CD4-positive, alpha-beta T cell treated with Interleukin-15 for 4 hours (primary cell): ENCODE data around the gene RAMACL.

Experiments used
- DNase-seq: peaks from one replicate; pipeline ENCODE4 v3.0.0-alpha.2; 2020; ENCODE audit warnings: low spot score

Gene RAMACL

DNA sequence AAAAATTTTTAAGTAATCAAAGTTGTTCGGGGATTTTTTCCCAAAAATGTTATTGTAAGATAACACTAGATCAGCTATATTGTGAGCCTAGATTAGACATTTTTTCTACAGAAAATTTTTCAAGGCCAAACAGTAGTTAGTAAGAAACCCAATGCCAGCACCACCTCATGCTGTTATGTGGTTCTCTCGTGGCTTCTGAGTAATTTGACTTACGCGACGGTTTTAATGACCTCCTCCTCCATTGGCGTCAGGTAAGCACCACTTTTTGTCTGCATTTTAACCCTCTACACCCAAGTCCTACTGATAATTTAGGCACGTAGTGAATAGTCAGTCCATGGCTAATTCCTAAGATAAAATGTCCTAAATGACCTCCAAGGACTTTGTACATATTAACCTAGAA is 30.9 kb upstream of the RAMACL start:
- no peak for DNase-seq

- no peak for DNase-seq
Measured at GRCh38 chr6:166616261-166617238, 30.1 kb upstream of the RAMACL start.

GRCh38 chr6:166615059-166615770 is 28.7 kb upstream of the RAMACL start:
- DNase-seq = no peak

GRCh38 chr6:166614589-166614988 is 28.1 kb upstream of the RAMACL start:
- no peak for DNase-seq

GRCh38 chr6:166614171-166614583 is 27.7 kb upstream of the RAMACL start:
- DNase-seq = no peak

- DNase-seq = no peak
Measured at GRCh38 chr6:166613027-166613426, 26.5 kb upstream of the RAMACL start.

DNA sequence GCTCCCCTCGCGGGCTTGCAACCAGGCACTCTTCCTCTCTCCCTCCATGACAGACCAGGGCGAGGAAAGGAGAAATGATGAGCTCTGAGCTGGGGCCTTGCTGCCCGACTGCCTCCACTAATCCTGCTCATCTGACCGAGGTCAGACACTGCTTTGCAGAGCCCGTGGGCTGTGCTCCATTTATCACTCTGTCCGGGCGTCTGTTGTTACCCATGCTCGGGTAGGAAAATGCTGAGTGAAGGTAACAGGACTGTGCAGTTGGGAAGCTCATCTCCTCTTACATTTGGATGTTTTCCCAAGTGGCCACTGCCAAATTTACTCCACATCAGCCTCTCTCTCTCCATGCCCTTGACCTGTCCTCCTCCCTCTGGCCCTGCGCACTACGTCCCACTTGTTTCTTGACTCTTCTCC is 26.0 kb upstream of the RAMACL start:
- DNase-seq = no peak

- no peak for DNase-seq
Measured at GRCh38 chr6:166611631-166612030, 25.2 kb upstream of the RAMACL start.

DNA sequence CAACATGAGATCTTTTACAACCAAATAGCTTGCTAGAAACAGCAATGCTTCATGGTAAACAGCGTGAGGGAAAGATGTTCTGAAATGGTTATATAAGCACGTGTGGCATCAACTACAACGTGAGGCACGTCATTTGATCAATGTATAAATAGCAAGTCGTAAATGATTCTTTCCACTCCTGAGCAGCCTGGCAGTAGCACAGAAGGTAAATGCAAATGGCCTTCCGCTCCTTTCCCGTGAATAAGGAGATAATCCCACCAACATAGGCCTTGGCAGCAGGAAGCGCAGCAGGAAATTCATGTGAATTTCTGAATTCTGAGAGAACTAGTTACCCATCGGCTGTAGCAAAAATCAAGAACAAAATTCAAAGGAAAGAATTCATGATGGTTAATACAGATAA is 23.6 kb upstream of the RAMACL start:
- no peak for DNase-seq

DNA sequence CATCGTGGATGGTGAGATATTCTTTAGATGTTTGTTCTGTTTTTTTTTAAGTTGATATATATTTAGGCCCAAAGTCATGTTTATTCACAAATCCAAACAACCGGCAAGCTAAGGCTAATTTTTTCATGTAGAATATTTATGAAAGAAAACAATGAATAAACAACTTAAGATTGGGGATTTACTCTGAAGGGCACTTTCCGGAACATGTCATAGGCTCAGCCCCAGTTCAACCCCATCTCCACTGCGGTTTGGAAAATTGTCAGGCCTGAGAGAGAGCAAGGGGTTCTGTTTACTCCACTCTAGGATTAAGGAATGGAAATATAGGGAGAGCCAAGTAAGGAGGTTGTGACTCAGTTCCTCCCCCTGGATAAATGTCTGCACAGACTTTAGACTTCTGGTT is 22.3 kb upstream of the RAMACL start:
- DNase-seq = no peak

DNA sequence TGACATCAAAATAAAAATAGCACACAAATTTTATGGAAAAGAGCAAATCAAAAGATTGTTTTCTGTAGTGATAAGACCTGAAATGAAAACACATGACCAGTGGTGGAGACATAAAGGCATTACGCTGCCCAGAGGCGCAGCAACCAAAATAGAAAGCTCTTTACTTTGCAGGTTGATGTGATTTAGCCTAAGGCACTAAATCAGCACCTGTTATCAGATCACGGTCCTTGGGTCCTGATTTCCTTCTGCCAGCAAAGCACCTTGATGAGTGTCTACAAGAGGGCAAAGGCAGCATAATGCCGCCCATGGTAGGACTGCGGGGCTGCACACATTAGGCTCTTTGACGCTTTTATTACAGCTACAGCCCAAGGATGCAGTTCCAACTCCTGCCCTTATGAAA is 19.3 kb upstream of the RAMACL start:
- no peak for DNase-seq

- no peak for DNase-seq
Measured at GRCh38 chr6:166604911-166605310, 18.4 kb upstream of the RAMACL start.

GRCh38 chr6:166604328-166604727 is 17.9 kb upstream of the RAMACL start:
- DNase-seq = no peak

- DNase-seq = no peak
Measured at GRCh38 chr6:166603043-166603690, 16.7 kb upstream of the RAMACL start.

GRCh38 chr6:166601956-166602355 is 15.5 kb upstream of the RAMACL start:
- DNase-seq = no peak

DNA sequence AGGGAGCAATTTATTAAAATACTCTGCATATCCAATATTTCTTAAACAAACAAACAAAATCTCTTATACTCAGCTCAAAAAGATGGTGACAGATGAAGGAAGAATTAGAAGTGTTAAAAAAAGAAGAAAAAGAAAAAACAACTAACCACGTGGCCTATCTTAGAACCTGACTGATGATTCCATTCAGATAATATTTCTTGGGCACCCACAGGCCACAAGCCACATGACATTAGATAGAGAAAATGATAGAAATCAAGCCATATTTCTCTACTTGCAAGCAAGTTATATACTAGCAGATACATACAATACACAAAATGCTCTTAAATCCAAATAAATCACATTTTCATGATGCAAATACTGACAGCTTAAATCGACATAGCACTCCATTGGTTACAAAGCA is 14.5 kb upstream of the RAMACL start:
- no peak for DNase-seq

DNA sequence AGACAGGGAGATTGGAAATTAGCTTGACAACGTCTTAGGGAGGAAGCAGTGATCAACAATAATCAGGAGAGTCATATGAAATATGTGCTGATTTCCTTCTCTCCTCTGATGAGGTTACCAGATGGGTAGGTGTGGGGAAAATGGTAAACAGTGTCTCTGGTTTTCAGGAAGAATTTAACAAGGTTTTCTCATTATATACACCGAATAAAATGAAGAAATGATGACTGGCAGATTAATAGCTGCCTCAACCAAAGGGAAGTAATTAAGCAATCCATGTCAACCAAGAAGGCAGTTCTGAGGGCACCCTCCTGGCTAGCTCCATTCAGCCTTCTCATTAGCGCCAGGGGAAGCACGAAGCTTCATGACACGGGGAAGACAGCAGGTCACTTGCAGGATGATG is 12.7 kb upstream of the RAMACL start:
- no peak for DNase-seq

DNA sequence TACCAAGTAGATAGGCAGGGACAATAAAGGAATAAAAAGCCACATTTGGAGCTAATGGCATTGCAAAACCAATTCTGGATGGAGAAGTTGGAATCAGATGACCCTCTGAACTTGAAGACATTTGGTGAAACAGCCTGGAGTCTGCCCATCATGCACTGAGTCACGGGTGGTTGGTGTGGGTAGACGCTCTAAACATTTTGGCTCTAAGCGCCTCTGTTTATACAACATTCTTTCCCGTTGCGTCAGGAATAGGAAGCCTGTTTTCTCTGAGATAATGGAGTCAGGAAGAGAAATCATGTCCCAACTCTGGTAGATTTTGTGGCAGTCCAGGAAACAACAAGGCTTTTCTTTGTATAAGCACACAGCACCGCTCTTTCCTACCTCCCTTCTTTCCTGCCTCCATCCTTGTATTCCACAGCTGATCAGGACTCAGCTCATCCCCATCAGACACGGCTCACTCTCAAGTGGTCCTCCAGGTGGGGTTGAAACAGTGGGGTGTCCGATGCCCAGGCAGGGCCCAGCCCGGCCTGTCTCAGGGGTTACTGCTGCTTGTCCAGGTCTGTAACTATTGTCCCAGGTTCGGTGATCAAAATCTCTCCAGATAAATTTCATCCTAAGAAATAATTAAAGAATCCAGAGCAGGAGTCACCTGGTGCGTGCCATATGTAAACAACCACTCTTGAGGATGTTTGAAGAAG is 12.1 kb upstream of the RAMACL start:
- no peak for DNase-seq

GRCh38 chr6:166597711-166598440 is 11.4 kb upstream of the RAMACL start:
- no peak for DNase-seq

GRCh38 chr6:166596776-166597507 is 10.5 kb upstream of the RAMACL start:
- DNase-seq = no peak

DNA sequence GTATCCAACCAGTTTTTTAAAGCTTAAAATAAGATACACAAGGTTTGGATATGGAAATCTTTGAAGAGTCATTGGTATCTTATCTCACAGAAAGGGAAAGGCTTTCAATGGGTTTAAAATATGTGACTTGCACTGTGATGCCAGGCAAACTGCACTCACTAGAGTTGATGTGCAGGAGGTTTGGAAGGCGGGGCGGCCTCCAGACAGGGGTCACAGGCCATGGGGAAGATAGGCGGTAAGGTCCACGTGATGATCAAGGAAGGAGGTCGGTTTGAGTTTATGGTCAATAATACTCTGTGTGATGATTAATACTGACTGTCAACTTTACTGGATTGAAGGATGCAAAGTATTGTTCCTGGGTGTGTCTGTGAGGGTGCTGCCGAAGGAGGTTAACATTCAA is 9.5 kb upstream of the RAMACL start:
- DNase-seq = no peak
